HepG2 (cell line): ENCODE data around the gene SKIC2. TPM values are rescaled to one million over a fixed set of nuclear protein-coding genes. Genes with fewer than 3 reads are reported as not detected.

Experiments used
- ARNTL ChIP-seq: sonication (generic); formaldehyde crosslinking; IDR thresholded peaks from 2 replicates; pipeline ENCODE4 v1.4.0; 2020; ENCODE audit warnings: mild to moderate bottlenecking, missing genetic modification reagents
- ELF1 ChIP-seq: sonication (generic); formaldehyde crosslinking; IDR thresholded peaks from 2 replicates; pipeline ENCODE4 v1.4.0; 2020; ENCODE audit warnings: missing genetic modification reagents
- FOXA3 ChIP-seq: IDR thresholded peaks from 2 replicates; pipeline ENCODE4 v1.6.1; 2016; ENCODE audit warnings: missing genetic modification reagents, missing compliant biosample characterization
- LCORL ChIP-seq, 2 experiments: fragments of 450-650 bp in 1 of 2; sonication (generic) in 1 of 2; formaldehyde crosslinking in 1 of 2; IDR thresholded peaks; 2 replicates each; pipeline versions ENCODE4 v1.5.0 to v1.6.1; 2017 to 2020; ENCODE audit warnings: antibody characterized with exemption in 1 of 2, missing genetic modification reagents in 1 of 2
- MIXL1 ChIP-seq: IDR thresholded peaks from 2 replicates; pipeline ENCODE4 v1.6.1; 2016
- NAIF1 ChIP-seq: sonication (generic); formaldehyde crosslinking; IDR thresholded peaks from 2 replicates; pipeline ENCODE4 v1.5.0; 2020; ENCODE audit warnings: mild to moderate bottlenecking, missing genetic modification reagents, borderline replicate concordance
- NFKB2 ChIP-seq: sonication (generic); formaldehyde crosslinking; IDR thresholded peaks from 2 replicates; pipeline ENCODE4 v1.4.0; 2020; ENCODE audit warnings: missing genetic modification reagents, borderline replicate concordance
- NR2F6 ChIP-seq, 2 experiments: IDR thresholded peaks; 2 replicates each; pipeline ENCODE4 v1.6.1; 2016; ENCODE audit warnings: antibody characterized with exemption in 1 of 2, mild to moderate bottlenecking in 1 of 2
- RARA ChIP-seq: IDR thresholded peaks from 2 replicates; pipeline ENCODE4 v1.6.1; 2016; ENCODE audit warnings: missing genetic modification reagents, missing compliant biosample characterization
- RELA ChIP-seq: sonication (generic); formaldehyde crosslinking; IDR thresholded peaks from 2 replicates; pipeline ENCODE4 v1.4.0; 2020; ENCODE audit warnings: missing genetic modification reagents
- SMC3 ChIP-seq: IDR thresholded peaks from 2 replicates; pipeline ENCODE4 v1.6.1; 2011; ENCODE audit warnings: low read length, improper control_type of control experiment
- STAG1 ChIP-seq: sonication (generic); formaldehyde crosslinking; IDR thresholded peaks from 2 replicates; pipeline ENCODE4 v1.4.0; 2020; ENCODE audit warnings: missing genetic modification reagents
- THAP11 ChIP-seq: IDR thresholded peaks from 2 replicates; pipeline ENCODE4 v1.6.1; 2016; ENCODE audit warnings: missing biosample characterization, missing genetic modification reagents
- WIZ ChIP-seq: sonication (generic); formaldehyde crosslinking; IDR thresholded peaks from 2 replicates; pipeline ENCODE4 v1.5.1; 2020; ENCODE audit warnings: mild to moderate bottlenecking, missing genetic modification reagents
- ZBTB38 ChIP-seq: sonication (generic); formaldehyde crosslinking; IDR thresholded peaks from 2 replicates; pipeline ENCODE4 v1.5.1; 2020; ENCODE audit warnings: mild to moderate bottlenecking, missing genetic modification reagents
- ZBTB7B ChIP-seq: sonication (generic); formaldehyde crosslinking; IDR thresholded peaks from 2 replicates; pipeline ENCODE4 v1.4.0; 2020; ENCODE audit warnings: missing genetic modification reagents
- ZKSCAN1 ChIP-seq: fragments of 150-350 bp; IDR thresholded peaks from 2 replicates; pipeline ENCODE4 v1.6.1; 2014; ENCODE audit warnings: low read length
- ZNF160 ChIP-seq: sonication (generic); formaldehyde crosslinking; IDR thresholded peaks from 2 replicates; pipeline ENCODE4 v1.8.0; 2022; ENCODE audit warnings: mild to moderate bottlenecking, inconsistent platforms, missing genetic modification reagents
- ZNF282 ChIP-seq: fragments of 450-650 bp; IDR thresholded peaks from 2 replicates; pipeline ENCODE4 v1.6.1; 2018; ENCODE audit not compliant: partially characterized antibody
- ZNF335 ChIP-seq: sonication (generic); formaldehyde crosslinking; IDR thresholded peaks from 2 replicates; pipeline ENCODE4 v1.4.0; 2020; ENCODE audit warnings: missing genetic modification reagents
- ZNF792 ChIP-seq: IDR thresholded peaks from 2 replicates; pipeline ENCODE4 v1.6.1; 2016
- polyA plus RNA-seq, 8 experiments: library from polyadenylated mRNA; depleted of rRNA in 3 of 8; stranded (reverse) in 7 of 8; unstranded in 1 of 8; fragments of >200 nt; fragmentation: Illumina TruSeq in 4 of 8; extraction: Trizol in 4 of 8; gene quantifications; 2 replicates each; pipeline versions ENCODE4 v1.2.1 to v1.2.3, GENCODE V29; 2011 to 2016; ENCODE audit warnings: low read depth in 4 of 8, missing spikeins in 1 of 8, mixed read lengths in 1 of 8; ENCODE audit not compliant: insufficient read depth in 1 of 8
- total RNA-seq, 5 experiments: library from RNA; depleted of rRNA; stranded (reverse); fragments of >200 nt; fragmentation: Illumina TruSeq; extraction: Trizol; gene quantifications; 2 replicates each; pipeline ENCODE4 v1.2.3, GENCODE V29; 2016; ENCODE audit warnings: low read depth in 1 of 5
- TF ChIP-seq, protein P1 (sequence below): sonication (generic); formaldehyde crosslinking; conservative IDR thresholded peaks from 2 replicates; pipeline ENCODE4 v1.4.0; 2020; ENCODE audit warnings: missing genetic modification reagents
- TF ChIP-seq, protein P2 (sequence below): IDR thresholded peaks from 2 replicates; pipeline ENCODE4 v1.6.1; 2016; ENCODE audit warnings: low read depth
- TF ChIP-seq, protein P3 (sequence below): sonication (generic); formaldehyde crosslinking; IDR thresholded peaks from 2 replicates; pipeline ENCODE4 v1.5.0; 2020; ENCODE audit warnings: missing genetic modification reagents
- TF ChIP-seq, protein P4 (sequence below): sonication (generic); formaldehyde crosslinking; IDR thresholded peaks from 2 replicates; pipeline ENCODE4 v1.4.0; 2020; ENCODE audit warnings: missing genetic modification reagents

Gene SKIC2
- total and polyA plus RNA-seq, 2 of the 13 experiments (the other 11 are each of a cell fraction or from before 2014, with no cell fraction given), result 67.1 to 68.4 TPM

DNA sequence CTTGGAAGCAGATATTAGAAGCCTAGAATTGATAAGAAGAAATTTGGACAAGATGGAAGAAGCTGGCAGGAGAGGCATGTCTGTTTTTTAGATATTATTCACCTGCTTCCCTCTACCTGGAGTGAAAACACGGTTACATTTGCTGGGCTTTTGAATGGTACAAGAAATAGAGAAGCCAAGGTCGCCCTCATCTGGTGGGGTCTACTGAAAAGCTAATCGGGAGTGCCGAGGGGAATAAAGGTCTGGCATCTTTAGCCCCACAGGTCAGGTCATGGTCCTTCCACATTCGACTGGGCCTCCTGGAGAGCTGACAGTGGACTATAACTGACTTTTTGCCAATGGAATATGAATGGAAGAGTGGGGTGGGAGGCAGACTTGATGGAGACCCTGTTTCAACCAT lies 36.0 kb upstream of the SKIC2 start (continued):
- TF ChIP-seq, protein P1, sequence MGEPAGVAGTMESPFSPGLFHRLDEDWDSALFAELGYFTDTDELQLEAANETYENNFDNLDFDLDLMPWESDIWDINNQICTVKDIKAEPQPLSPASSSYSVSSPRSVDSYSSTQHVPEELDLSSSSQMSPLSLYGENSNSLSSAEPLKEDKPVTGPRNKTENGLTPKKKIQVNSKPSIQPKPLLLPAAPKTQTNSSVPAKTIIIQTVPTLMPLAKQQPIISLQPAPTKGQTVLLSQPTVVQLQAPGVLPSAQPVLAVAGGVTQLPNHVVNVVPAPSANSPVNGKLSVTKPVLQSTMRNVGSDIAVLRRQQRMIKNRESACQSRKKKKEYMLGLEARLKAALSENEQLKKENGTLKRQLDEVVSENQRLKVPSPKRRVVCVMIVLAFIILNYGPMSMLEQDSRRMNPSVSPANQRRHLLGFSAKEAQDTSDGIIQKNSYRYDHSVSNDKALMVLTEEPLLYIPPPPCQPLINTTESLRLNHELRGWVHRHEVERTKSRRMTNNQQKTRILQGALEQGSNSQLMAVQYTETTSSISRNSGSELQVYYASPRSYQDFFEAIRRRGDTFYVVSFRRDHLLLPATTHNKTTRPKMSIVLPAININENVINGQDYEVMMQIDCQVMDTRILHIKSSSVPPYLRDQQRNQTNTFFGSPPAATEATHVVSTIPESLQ (CRISPR knock-in tag), result 0 out of 2 replicates have a peak, but pooled peaks have one; percentile 56
- no peak for TF ChIP-seq ARNTL (CRISPR knock-in tag)
- peak; percentile 49; the same call in 1 of the 2 replicates for TF ChIP-seq NR2F6 (IDR thresholded peaks at IDR 0.05)
- TF ChIP-seq NR2F6 (CRISPR knock-in tag; IDR thresholded peaks at IDR 0.05), result peak; percentile 54; the same call in 1 of the 2 replicates
- no peak for TF ChIP-seq RELA (CRISPR knock-in tag)
- 0 out of 2 replicates have a peak, but pooled peaks have one; percentile 29 for TF ChIP-seq RARA (CRISPR knock-in tag)
- TF ChIP-seq FOXA3 (CRISPR knock-in tag), result peak; percentile 9; the same call in 1 of the 2 replicates
- TF ChIP-seq WIZ (CRISPR knock-in tag), result no peak
- no peak for TF ChIP-seq ZNF160 (CRISPR knock-in tag)
- peak; percentile 57; the same call in 1 of the 2 replicates for TF ChIP-seq MIXL1 (CRISPR knock-in tag)
- no peak for TF ChIP-seq ELF1 (CRISPR knock-in tag)
- TF ChIP-seq, protein P2, sequence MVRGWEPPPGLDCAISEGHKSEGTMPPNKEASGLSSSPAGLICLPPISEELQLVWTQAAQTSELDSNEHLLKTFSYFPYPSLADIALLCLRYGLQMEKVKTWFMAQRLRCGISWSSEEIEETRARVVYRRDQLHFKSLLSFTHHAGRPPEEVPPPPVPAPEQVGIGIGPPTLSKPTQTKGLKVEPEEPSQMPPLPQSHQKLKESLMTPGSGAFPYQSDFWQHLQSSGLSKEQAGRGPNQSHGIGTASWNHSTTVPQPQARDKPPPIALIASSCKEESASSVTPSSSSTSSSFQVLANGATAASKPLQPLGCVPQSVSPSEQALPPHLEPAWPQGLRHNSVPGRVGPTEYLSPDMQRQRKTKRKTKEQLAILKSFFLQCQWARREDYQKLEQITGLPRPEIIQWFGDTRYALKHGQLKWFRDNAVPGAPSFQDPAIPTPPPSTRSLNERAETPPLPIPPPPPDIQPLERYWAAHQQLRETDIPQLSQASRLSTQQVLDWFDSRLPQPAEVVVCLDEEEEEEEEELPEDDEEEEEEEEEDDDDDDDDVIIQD (CRISPR knock-in tag), result no peak
- TF ChIP-seq SMC3, result peak; percentile 76
- TF ChIP-seq ZBTB38 (CRISPR knock-in tag), result no peak
- no peak for TF ChIP-seq ZKSCAN1
- peak; percentile 45; the same call in 1 of the 2 replicates for TF ChIP-seq THAP11 (CRISPR knock-in tag)
- TF ChIP-seq NFKB2 (CRISPR knock-in tag), result no peak
- TF ChIP-seq LCORL (IDR thresholded peaks at IDR 0.05), result no peak
- 0 out of 2 replicates have a peak, but pooled peaks have one; percentile 64 for TF ChIP-seq LCORL (CRISPR knock-in tag; IDR thresholded peaks at IDR 0.05)
- 0 out of 2 replicates have a peak, but pooled peaks have one; percentile 19 for TF ChIP-seq ZNF792 (CRISPR knock-in tag)
- peak; percentile 87 for TF ChIP-seq STAG1
- peak; percentile 91 for TF ChIP-seq ZNF335 (CRISPR knock-in tag)
- TF ChIP-seq, protein P3, sequence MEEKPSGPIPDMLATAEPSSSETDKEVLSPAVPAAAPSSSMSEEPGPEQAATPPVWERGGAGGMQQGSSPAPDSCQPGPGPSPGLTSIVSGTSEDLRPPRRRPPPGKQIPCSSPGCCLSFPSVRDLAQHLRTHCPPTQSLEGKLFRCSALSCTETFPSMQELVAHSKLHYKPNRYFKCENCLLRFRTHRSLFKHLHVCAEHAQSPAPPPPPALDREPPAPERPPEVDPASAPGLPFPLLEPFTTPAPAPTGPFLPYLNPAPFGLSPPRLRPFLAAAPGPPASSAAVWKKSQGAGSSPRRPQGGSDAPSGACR (CRISPR knock-in tag), result no peak
- TF ChIP-seq ZBTB7B, result peak; percentile 57; the same call in 1 of the 2 replicates
- TF ChIP-seq, protein P4, sequence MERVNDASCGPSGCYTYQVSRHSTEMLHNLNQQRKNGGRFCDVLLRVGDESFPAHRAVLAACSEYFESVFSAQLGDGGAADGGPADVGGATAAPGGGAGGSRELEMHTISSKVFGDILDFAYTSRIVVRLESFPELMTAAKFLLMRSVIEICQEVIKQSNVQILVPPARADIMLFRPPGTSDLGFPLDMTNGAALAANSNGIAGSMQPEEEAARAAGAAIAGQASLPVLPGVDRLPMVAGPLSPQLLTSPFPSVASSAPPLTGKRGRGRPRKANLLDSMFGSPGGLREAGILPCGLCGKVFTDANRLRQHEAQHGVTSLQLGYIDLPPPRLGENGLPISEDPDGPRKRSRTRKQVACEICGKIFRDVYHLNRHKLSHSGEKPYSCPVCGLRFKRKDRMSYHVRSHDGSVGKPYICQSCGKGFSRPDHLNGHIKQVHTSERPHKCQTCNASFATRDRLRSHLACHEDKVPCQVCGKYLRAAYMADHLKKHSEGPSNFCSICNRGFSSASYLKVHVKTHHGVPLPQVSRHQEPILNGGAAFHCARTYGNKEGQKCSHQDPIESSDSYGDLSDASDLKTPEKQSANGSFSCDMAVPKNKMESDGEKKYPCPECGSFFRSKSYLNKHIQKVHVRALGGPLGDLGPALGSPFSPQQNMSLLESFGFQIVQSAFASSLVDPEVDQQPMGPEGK (CRISPR knock-in tag), result no peak
- no peak for TF ChIP-seq NAIF1 (CRISPR knock-in tag)
- TF ChIP-seq ZNF282, result no peak
